HepG2 (cell line): ENCODE data around the gene GPS2. TPM values are rescaled to one million over a fixed set of nuclear protein-coding genes. Genes with fewer than 3 reads are reported as not detected.

ENCODE experiments used
- BCL6 ChIP-seq: IDR thresholded peaks from 2 replicates; pipeline ENCODE4 v1.6.1; 2016; ENCODE audit warnings: missing genetic modification reagents, missing compliant biosample characterization
- CBX5 ChIP-seq: sonication (generic); formaldehyde crosslinking; IDR thresholded peaks from 2 replicates; pipeline ENCODE4 v1.4.0; 2020; ENCODE audit warnings: missing genetic modification reagents, borderline replicate concordance
- CEBPB ChIP-seq: IDR thresholded peaks from 2 replicates; pipeline ENCODE4 v1.6.1; 2011; ENCODE audit warnings: low read depth, low read length, improper control_type of control experiment, borderline replicate concordance
- HMG20B ChIP-seq: conservative IDR thresholded peaks from 2 replicates; pipeline ENCODE4 v1.6.1; 2016; ENCODE audit warnings: missing genetic modification reagents, missing compliant biosample characterization
- HNF4G ChIP-seq, 2 experiments: sonication (generic) in 1 of 2; formaldehyde crosslinking in 1 of 2; IDR thresholded peaks; 2 replicates each; pipeline versions ENCODE4 v1.4.0 to v1.6.1; 2011 to 2020; ENCODE audit warnings: borderline replicate concordance in 2 of 2, low read depth in 2 of 2, mild to moderate bottlenecking in 2 of 2, low read length in 1 of 2, missing genetic modification reagents in 1 of 2, moderate library complexity in 1 of 2
- KLF16 ChIP-seq, 2 experiments: sonication (generic) in 1 of 2; formaldehyde crosslinking in 1 of 2; IDR thresholded peaks; 2 replicates each; pipeline versions ENCODE4 v1.6.1 to v1.8.0; 2016 to 2023; ENCODE audit warnings: missing genetic modification reagents in 2 of 2, missing compliant biosample characterization in 1 of 2
- MIER3 ChIP-seq: IDR thresholded peaks from 2 replicates; pipeline ENCODE4 v1.6.1; 2016; ENCODE audit warnings: missing compliant biosample characterization, borderline replicate concordance
- NCOA2 ChIP-seq: sonication (generic); formaldehyde crosslinking; IDR thresholded peaks from 2 replicates; pipeline ENCODE4 v1.8.0; 2022; ENCODE audit warnings: inconsistent platforms
- NFYC ChIP-seq: IDR thresholded peaks from 2 replicates; pipeline ENCODE4 v1.6.1; 2016; ENCODE audit warnings: missing genetic modification reagents, missing compliant biosample characterization
- PHB2 ChIP-seq: fragments of 450-650 bp; IDR thresholded peaks from 2 replicates; pipeline ENCODE4 v1.6.1; 2018; ENCODE audit not compliant: partially characterized antibody
- PRPF4 ChIP-seq: fragments of 200-400 bp; formaldehyde crosslinking; IDR thresholded peaks from 2 replicates; pipeline ENCODE4 v1.6.1; 2016; ENCODE audit warnings: low read length, low read depth; ENCODE audit not compliant: poor library complexity, severe bottlenecking
- RARG ChIP-seq: sonication (generic); formaldehyde crosslinking; IDR thresholded peaks from 2 replicates; pipeline ENCODE4 v1.4.0; 2020; ENCODE audit warnings: low read depth, mild to moderate bottlenecking, missing genetic modification reagents
- RBFOX2 ChIP-seq: fragments of 200-400 bp; formaldehyde crosslinking; IDR thresholded peaks from 2 replicates; pipeline ENCODE4 v1.6.1; 2017; ENCODE audit warnings: low read depth, mild to moderate bottlenecking, low read length
- REXO4 ChIP-seq: sonication (generic); formaldehyde crosslinking; IDR thresholded peaks from 2 replicates; pipeline ENCODE4 v1.8.0; 2022; ENCODE audit warnings: missing genetic modification reagents, mild to moderate bottlenecking, borderline replicate concordance
- RORA ChIP-seq: sonication (generic); formaldehyde crosslinking; IDR thresholded peaks from 2 replicates; pipeline ENCODE4 v1.5.0; 2020; ENCODE audit warnings: mild to moderate bottlenecking, missing genetic modification reagents, moderate library complexity
- SP4 ChIP-seq: sonication (generic); formaldehyde crosslinking; IDR thresholded peaks from 2 replicates; pipeline ENCODE4 v1.8.1; 2023; ENCODE audit warnings: mild to moderate bottlenecking, missing genetic modification reagents
- STAT5B ChIP-seq: sonication (generic); formaldehyde crosslinking; IDR thresholded peaks from 2 replicates; pipeline ENCODE4 v1.4.0; 2020; ENCODE audit warnings: missing genetic modification reagents
- U2AF1 ChIP-seq: fragments of 200-400 bp; formaldehyde crosslinking; optimal IDR thresholded peaks from 2 replicates; pipeline ENCODE3; 2017; ENCODE audit warnings: mild to moderate bottlenecking, low read depth, low read length
- ZKSCAN5 ChIP-seq: sonication (generic); formaldehyde crosslinking; IDR thresholded peaks from 2 replicates; pipeline ENCODE4 v1.5.1; 2020; ENCODE audit warnings: mild to moderate bottlenecking, missing genetic modification reagents
- ZNF614 ChIP-seq: IDR thresholded peaks from 2 replicates; pipeline ENCODE4 v1.6.1; 2018; ENCODE audit warnings: missing biosample characterization, missing genetic modification reagents, inconsistent platforms, borderline replicate concordance
- polyA plus RNA-seq, 8 experiments: library from polyadenylated mRNA; depleted of rRNA in 3 of 8; stranded (reverse) in 7 of 8; unstranded in 1 of 8; fragments of >200 nt; fragmentation: Illumina TruSeq in 4 of 8; extraction: Trizol in 4 of 8; gene quantifications; 2 replicates each; pipeline versions ENCODE4 v1.2.1 to v1.2.3, GENCODE V29; 2011 to 2016; ENCODE audit warnings: low read depth in 4 of 8, missing spikeins in 1 of 8, mixed read lengths in 1 of 8; ENCODE audit not compliant: insufficient read depth in 1 of 8
- total RNA-seq, 5 experiments: library from RNA; depleted of rRNA; stranded (reverse); fragments of >200 nt; fragmentation: Illumina TruSeq; extraction: Trizol; gene quantifications; 2 replicates each; pipeline ENCODE4 v1.2.3, GENCODE V29; 2016; ENCODE audit warnings: low read depth in 1 of 5
- TF ChIP-seq, protein P1 (sequence below): sonication (generic); formaldehyde crosslinking; IDR thresholded peaks from 2 replicates; pipeline ENCODE4 v1.9.0; 2021; ENCODE audit warnings: missing genetic modification reagents, mild to moderate bottlenecking, borderline replicate concordance
- TF ChIP-seq, protein P2 (sequence below), 2 experiments: sonication (generic) in 1 of 2; formaldehyde crosslinking in 1 of 2; IDR thresholded peaks; 2 replicates each; pipeline versions ENCODE4 v1.4.0 to v1.6.1; 2018 to 2020; ENCODE audit warnings: missing genetic modification reagents in 2 of 2, borderline replicate concordance in 1 of 2, low read depth in 1 of 2, mild to moderate bottlenecking in 1 of 2, missing biosample characterization in 1 of 2
- TF ChIP-seq, protein P3 (sequence below): sonication (generic); formaldehyde crosslinking; IDR thresholded peaks from 2 replicates; pipeline ENCODE4 v1.5.1; 2020; ENCODE audit warnings: mild to moderate bottlenecking, missing genetic modification reagents

The GPS2 gene
- total and polyA plus RNA-seq, 2 of the 13 experiments (the other 11 are each of a cell fraction or from before 2014, with no cell fraction given): 58.0 to 59.4 TPM

DNA sequence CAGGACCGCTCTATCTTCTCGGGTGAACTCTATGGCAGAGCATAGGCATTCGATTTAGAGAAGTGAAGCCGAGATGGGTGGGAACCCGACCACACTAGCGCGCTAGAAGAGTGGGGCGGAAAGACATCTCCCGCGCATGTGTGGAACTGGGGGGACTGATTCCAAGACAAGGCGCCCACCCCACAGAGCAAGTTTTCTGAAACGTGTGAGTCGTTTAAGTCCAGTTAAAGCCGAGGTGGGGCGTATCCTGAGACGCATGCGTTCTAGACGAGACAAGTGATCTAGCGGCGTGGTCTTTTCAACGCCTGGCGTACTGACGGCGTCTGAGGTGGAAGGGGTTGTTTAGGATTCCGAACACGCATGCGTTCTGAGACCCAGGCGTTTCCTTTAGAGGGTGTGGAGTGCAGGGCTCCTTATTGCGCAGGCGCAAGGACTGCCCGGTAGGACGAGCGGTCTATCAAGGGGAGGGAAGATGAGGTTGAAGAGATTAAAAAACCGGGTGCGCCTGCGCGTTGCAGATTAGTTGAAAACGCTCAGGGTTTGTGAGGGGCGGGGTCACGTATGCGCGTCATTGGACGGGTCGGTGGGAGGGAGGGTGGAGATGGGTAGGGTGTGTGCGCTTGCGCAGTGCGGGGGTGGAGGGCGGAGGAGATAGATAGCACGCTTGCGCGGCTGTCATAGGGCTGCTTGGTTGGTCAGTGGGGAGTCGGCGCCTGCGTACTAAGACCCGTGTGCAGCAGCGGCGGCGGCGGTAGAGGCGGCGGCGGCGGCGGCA lies 8.1 kb downstream of the GPS2 start, which contains the start of gene EIF5A (continued):
- TF ChIP-seq, protein P1, sequence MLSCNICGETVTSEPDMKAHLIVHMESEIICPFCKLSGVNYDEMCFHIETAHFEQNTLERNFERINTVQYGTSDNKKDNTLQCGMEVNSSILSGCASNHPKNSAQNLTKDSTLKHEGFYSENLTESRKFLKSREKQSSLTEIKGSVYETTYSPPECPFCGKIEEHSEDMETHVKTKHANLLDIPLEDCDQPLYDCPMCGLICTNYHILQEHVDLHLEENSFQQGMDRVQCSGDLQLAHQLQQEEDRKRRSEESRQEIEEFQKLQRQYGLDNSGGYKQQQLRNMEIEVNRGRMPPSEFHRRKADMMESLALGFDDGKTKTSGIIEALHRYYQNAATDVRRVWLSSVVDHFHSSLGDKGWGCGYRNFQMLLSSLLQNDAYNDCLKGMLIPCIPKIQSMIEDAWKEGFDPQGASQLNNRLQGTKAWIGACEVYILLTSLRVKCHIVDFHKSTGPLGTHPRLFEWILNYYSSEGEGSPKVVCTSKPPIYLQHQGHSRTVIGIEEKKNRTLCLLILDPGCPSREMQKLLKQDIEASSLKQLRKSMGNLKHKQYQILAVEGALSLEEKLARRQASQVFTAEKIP: no peak
- no peak for TF ChIP-seq STAT5B
- TF ChIP-seq RBFOX2: no peak
- TF ChIP-seq CEBPB: no peak
- no peak for TF ChIP-seq PRPF4
- no peak for TF ChIP-seq ZKSCAN5 (CRISPR knock-in tag)
- TF ChIP-seq MIER3 (CRISPR knock-in tag): no peak
- peak; percentile 44; the same call in 1 of the 2 replicates for TF ChIP-seq ZNF614
- TF ChIP-seq CBX5: no peak
- TF ChIP-seq HMG20B: no peak
- TF ChIP-seq NFYC (CRISPR knock-in tag): no peak
- TF ChIP-seq U2AF1: no peak
- TF ChIP-seq, protein P2, sequence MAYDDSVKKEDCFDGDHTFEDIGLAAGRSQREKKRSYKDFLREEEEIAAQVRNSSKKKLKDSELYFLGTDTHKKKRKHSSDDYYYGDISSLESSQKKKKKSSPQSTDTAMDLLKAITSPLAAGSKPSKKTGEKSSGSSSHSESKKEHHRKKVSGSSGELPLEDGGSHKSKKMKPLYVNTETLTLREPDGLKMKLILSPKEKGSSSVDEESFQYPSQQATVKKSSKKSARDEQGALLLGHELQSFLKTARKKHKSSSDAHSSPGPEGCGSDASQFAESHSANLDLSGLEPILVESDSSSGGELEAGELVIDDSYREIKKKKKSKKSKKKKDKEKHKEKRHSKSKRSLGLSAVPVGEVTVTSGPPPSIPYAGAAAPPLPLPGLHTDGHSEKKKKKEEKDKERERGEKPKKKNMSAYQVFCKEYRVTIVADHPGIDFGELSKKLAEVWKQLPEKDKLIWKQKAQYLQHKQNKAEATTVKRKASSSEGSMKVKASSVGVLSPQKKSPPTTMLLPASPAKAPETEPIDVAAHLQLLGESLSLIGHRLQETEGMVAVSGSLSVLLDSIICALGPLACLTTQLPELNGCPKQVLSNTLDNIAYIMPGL (CRISPR knock-in tag; IDR thresholded peaks at IDR 0.05; ENCODE audit: borderline replicate concordance in 1 of 2, low read depth in 1 of 2): peak; percentile 35 to 68; a peak in 2 of 4 replicates
- no peak; the same call in 1 of the 2 replicates for TF ChIP-seq SP4 (CRISPR knock-in tag)
- peak; percentile 38; the same call in 1 of the 2 replicates for TF ChIP-seq NCOA2 (CRISPR knock-in tag)
- no peak for TF ChIP-seq PHB2
- TF ChIP-seq KLF16 (CRISPR knock-in tag; IDR thresholded peaks at IDR 0.05): peak in 1 of 2 experiments; percentile 60; a peak in 1 of 4 replicates
- TF ChIP-seq RARG (CRISPR knock-in tag): no peak
- TF ChIP-seq REXO4 (CRISPR knock-in tag): no peak
- no peak for TF ChIP-seq RORA (CRISPR knock-in tag)
- TF ChIP-seq, protein P3, sequence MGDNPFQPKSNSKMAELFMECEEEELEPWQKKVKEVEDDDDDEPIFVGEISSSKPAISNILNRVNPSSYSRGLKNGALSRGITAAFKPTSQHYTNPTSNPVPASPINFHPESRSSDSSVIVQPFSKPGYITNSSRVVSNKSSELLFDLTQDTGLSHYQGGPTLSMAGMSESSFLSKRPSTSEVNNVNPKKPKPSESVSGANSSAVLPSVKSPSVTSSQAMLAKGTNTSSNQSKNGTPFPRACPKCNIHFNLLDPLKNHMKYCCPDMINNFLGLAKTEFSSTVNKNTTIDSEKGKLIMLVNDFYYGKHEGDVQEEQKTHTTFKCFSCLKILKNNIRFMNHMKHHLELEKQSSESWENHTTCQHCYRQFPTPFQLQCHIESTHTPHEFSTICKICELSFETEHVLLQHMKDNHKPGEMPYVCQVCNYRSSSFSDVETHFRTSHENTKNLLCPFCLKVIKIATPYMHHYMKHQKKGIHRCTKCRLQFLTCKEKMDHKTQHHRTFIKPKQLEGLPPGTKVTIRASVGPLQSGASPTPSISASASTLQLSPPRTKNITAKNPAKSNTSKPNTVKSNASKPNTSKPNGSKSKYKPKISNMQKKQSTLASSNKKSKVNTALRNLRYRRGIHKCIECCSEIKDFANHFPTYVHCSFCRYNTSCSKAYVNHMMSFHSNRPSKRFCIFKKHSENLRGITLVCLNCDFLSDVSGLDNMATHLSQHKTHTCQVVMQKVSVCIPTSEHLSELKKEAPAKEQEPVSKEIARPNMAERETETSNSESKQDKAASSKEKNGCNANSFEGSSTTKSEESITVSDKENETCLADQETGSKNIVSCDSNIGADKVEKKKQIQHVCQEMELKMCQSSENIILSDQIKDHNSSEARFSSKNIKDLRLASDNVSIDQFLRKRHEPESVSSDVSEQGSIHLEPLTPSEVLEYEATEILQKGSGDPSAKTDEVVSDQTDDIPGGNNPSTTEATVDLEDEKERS (CRISPR knock-in tag): no peak
- 0 out of 2 replicates have a peak, but pooled peaks have one; percentile 18 for TF ChIP-seq HNF4G (IDR thresholded peaks at IDR 0.05; ENCODE audit: borderline replicate concordance, low read depth, low read length)
- no peak for TF ChIP-seq HNF4G (CRISPR knock-in tag; IDR thresholded peaks at IDR 0.05; ENCODE audit: borderline replicate concordance, low read depth)
- peak; percentile 21; the same call in 1 of the 2 replicates for TF ChIP-seq BCL6 (CRISPR knock-in tag)
